SK-N-MC (cell line): ENCODE data around the gene NRN1L.
"Not testable (repeated sequence)": the region's sequence is repeated elsewhere in the genome, so short reads cannot be mapped to it uniquely, and the experiment has no call there.

Source experiments
- DNase-seq: peaks from one replicate; pipeline ENCODE4 v3.0.0-alpha.2; 2011; ENCODE audit warnings: low read depth, low spot score
- H3K27ac ChIP-seq: fragments of 200-600 bp; sonication (generic); 2 replicates; pipeline ENCODE4 v1.5.1; 2016; ENCODE audit warnings: mixed run types
- H3K36me3 ChIP-seq: fragments of 200-600 bp; sonication (generic); 2 replicates; pipeline ENCODE4 v1.6.1; 2017; ENCODE audit warnings: antibody characterized with exemption, low read length, mixed read lengths; ENCODE audit not compliant: insufficient read depth
- H3K4me3 ChIP-seq: fragments of 200-600 bp; sonication (generic); 2 replicates; pipeline ENCODE4 v1.5.1; 2016
- H3K9ac ChIP-seq: fragments of 200-600 bp; sonication (generic); 2 replicates; pipeline ENCODE4 v1.8.0; 2017; ENCODE audit warnings: mixed run types, mixed read lengths; ENCODE audit not compliant: insufficient read length
- H3K9me3 ChIP-seq: fragments of 200-600 bp; sonication (generic); 2 replicates; pipeline ENCODE4 v1.6.1; 2017; ENCODE audit warnings: low read depth, mild to moderate bottlenecking, antibody characterized with exemption, low read length, moderate library complexity, mixed read lengths
- EZH2 ChIP-seq: fragments of 200-600 bp; sonication (generic); IDR thresholded peaks from one replicate; pipeline ENCODE4 v1.6.1; 2017; ENCODE audit warnings: antibody characterized with exemption
- FOXP2 ChIP-seq: optimal IDR thresholded peaks from 2 replicates; pipeline ENCODE3; 2011; ENCODE audit warnings: mild to moderate bottlenecking, moderate library complexity; ENCODE audit not compliant: insufficient read depth; ENCODE audit errors: extremely low read length, control extremely low read depth
- POLR2AphosphoS5 ChIP-seq: IDR thresholded peaks from 2 replicates; pipeline ENCODE4 v1.6.1; 2012; ENCODE audit warnings: mild to moderate bottlenecking, low read depth, low read length, borderline replicate concordance

Gene NRN1L

GRCh38 chr16:67856927-67857546 is 27.6 kb upstream of the NRN1L start:
- no peaks in the 10 kb centered on the region for H3K9me3 ChIP-seq
- no peak overlapping the region for H3K27ac ChIP-seq
- H3K4me3 ChIP-seq = no peak overlapping the region
- no peak for TF ChIP-seq POLR2AphosphoS5
- TF ChIP-seq FOXP2 = no peak
- TF ChIP-seq EZH2 = no peak
- DNase-seq = no peak
- no peaks in the 10 kb centered on the region; the same call in 1 of the 2 replicates for H3K36me3 ChIP-seq
- no peak overlapping the region for H3K9ac ChIP-seq

- H3K27ac ChIP-seq = no peak overlapping the region
- TF ChIP-seq FOXP2 (no peak), EZH2 (no peak), POLR2AphosphoS5 (no peak)
- no peaks in the 10 kb centered on the region for H3K9me3 ChIP-seq
- H3K9ac ChIP-seq = no peak overlapping the region
- H3K4me3 ChIP-seq = no peak overlapping the region
- no peak for DNase-seq
- no peaks in the 10 kb centered on the region; the same call in 1 of the 2 replicates for H3K36me3 ChIP-seq
These were observed 27.0 kb upstream of the NRN1L start for GRCh38 chr16:67857547-67858233.

- no peak for DNase-seq
- H3K9me3 ChIP-seq = no peaks in the 10 kb centered on the region
- no peaks in the 10 kb centered on the region; the same call in 1 of the 2 replicates for H3K36me3 ChIP-seq
- no peak overlapping the region for H3K9ac ChIP-seq
- TF ChIP-seq POLR2AphosphoS5 (no peak), EZH2 (no peak), FOXP2 (no peak)
- no peak overlapping the region for H3K4me3 ChIP-seq
- H3K27ac ChIP-seq = no peak overlapping the region
These were observed 26.2 kb upstream of the NRN1L start for GRCh38 chr16:67858500-67858899.

- Histone ChIP-seq H3K36me3 (peaks cover 7% of the 10 kb centered on the region; the same call in 1 of the 2 replicates), H3K27ac (no peak overlapping the region), H3K4me3 (no peak overlapping the region), H3K9me3 (no peaks in the 10 kb centered on the region), H3K9ac (no peak overlapping the region)
- no peak for TF ChIP-seq POLR2AphosphoS5
- TF ChIP-seq EZH2 = no peak
- no peak for TF ChIP-seq FOXP2
- DNase-seq = no peak
These were observed 23.9 kb upstream of the NRN1L start for GRCh38 chr16:67860589-67861398.

GRCh38 chr16:67861877-67862276 is 22.8 kb upstream of the NRN1L start:
- Histone ChIP-seq H3K9ac (no peak overlapping the region), H3K27ac (no peak overlapping the region), H3K36me3 (peaks cover 7% of the 10 kb centered on the region; the same call in 1 of the 2 replicates), H3K9me3 (no peaks in the 10 kb centered on the region), H3K4me3 (no peak overlapping the region)
- TF ChIP-seq POLR2AphosphoS5 = no peak
- TF ChIP-seq EZH2 = no peak
- TF ChIP-seq FOXP2 = no peak
- no peak for DNase-seq

GRCh38 chr16:67862623-67863583 is 21.8 kb upstream of the NRN1L start:
- Histone ChIP-seq H3K9me3 (no peaks in the 10 kb centered on the region), H3K36me3 (peaks cover 7% of the 10 kb centered on the region; the same call in 1 of the 2 replicates), H3K27ac (no peak overlapping the region), H3K4me3 (no peak overlapping the region), H3K9ac (no peak overlapping the region)
- no peak for TF ChIP-seq POLR2AphosphoS5
- no peak for TF ChIP-seq FOXP2
- TF ChIP-seq EZH2 = no peak
- no peak for DNase-seq

GRCh38 chr16:67864044-67864443 is 20.6 kb upstream of the NRN1L start:
- not testable (repeated sequence) for H3K9ac ChIP-seq, H3K9me3 ChIP-seq, DNase-seq, H3K27ac ChIP-seq, H3K4me3 ChIP-seq
- peaks cover 12% of the 10 kb centered on the region; the same call in 1 of the 2 replicates for H3K36me3 ChIP-seq
